ENCODE data around the gene SMCO1. TPM values are rescaled to one million over a fixed set of nuclear protein-coding genes. Genes with fewer than 3 reads are reported as not detected.

Gene SMCO1
- total RNA-seq, 3 donors from 2014 or later (not counting 1 experiment from before 2014, with no cell fraction given) = not detected

- no peak overlapping the region for H3K4me3 ChIP-seq (ENCODE audit: low read length)
- H3K9me3 ChIP-seq (ENCODE audit: control insufficient read depth, insufficient read depth, low read length) = peaks cover 53% of the 10 kb centered on the region
- no peak overlapping the region for H3K27ac ChIP-seq (ENCODE audit: low read length)
- Mint-ChIP-seq H3K27ac (no peak overlapping the region), H3K27me3 (ENCODE audit: low read depth in 2 of 2) (peaks cover 0 to 3% of the 10 kb centered on the region in 2 donors), H3K4me3 (no peak overlapping the region), H3K4me1 (no peaks in the 10 kb centered on the region), H3K36me3 (peaks cover 26% of the 10 kb centered on the region), H3K9me3 (peaks cover 5 to 8% of the 10 kb centered on the region in 2 donors)
- H3K4me1 ChIP-seq (ENCODE audit: control insufficient read depth, insufficient read depth, low read length) = no peaks in the 10 kb centered on the region
- WGBS (ENCODE audit: insufficient coverage) = 100% methylated on average over 2 of the region's 2 CpGs
- intact Hi-C loops (cut with micrococcal nuclease) = no loop called here
- TF ChIP-seq CTCF (IDR thresholded peaks at IDR 0.05) = no peak
- DNase-seq (no peak), ATAC-seq (no peak)
- no peaks in the 10 kb centered on the region for H3K27me3 ChIP-seq (ENCODE audit: control insufficient read depth, insufficient read depth, low read length)
- H3K36me3 ChIP-seq (ENCODE audit: control insufficient read depth, insufficient read depth, low read length) = no peaks in the 10 kb centered on the region
Measured at GRCh38 chr3:196517919-196518318, 2.8 kb upstream of the SMCO1 start.

DNA sequence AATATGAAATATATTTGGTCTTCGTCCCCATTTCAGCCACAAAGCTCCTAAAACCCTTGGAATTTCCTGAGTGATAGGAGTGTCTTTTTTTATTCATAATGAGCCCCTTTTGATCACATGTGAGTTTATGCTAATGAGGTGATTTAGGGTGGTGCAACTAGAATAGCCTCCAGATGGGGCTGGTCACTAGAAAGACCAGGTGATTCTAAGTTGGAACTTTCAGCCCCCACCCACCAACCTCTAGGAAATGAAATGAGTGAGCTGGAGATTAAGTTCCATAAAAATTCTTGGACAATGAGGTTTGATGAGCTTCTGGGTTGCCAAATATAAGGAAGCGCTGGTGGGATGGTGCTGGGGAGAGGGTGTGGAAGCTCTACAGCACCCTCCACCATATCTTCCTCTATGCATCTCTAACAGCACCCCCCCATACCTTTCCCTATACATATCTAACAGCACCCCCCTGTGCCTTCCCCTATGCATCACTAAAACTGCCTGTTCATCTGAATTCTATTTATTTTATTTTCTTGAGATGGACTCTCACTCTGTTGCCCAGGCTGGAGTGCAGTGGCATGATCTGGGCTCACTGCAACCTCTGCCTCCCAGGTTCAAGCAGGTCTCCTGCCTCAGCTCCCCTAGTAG is 2.1 kb upstream of the SMCO1 start:
- H3K27me3 Mint-ChIP-seq (ENCODE audit: low read depth in 2 of 2) = peaks cover 0 to 3% of the 10 kb centered on the region in 2 donors
- TF ChIP-seq CTCF (IDR thresholded peaks at IDR 0.05) = no peak
- H3K4me1 ChIP-seq (ENCODE audit: control insufficient read depth, insufficient read depth, low read length) = no peaks in the 10 kb centered on the region
- H3K4me1 Mint-ChIP-seq = no peaks in the 10 kb centered on the region
- H3K4me3 ChIP-seq (ENCODE audit: low read length) = no peak overlapping the region
- DNase-seq (no peak), ATAC-seq (no peak)
- H3K27me3 ChIP-seq (ENCODE audit: control insufficient read depth, insufficient read depth, low read length) = no peaks in the 10 kb centered on the region
- no CpG with 5 or more reads among the region's 2 CpGs for WGBS (ENCODE audit: insufficient coverage)
- peaks cover 49% of the 10 kb centered on the region for H3K9me3 ChIP-seq (ENCODE audit: control insufficient read depth, insufficient read depth, low read length)
- peaks cover 5 to 8% of the 10 kb centered on the region in 2 donors for H3K9me3 Mint-ChIP-seq
- H3K36me3 ChIP-seq (ENCODE audit: control insufficient read depth, insufficient read depth, low read length) = no peaks in the 10 kb centered on the region
- H3K36me3 Mint-ChIP-seq = peaks cover 26% of the 10 kb centered on the region
- H3K27ac ChIP-seq (ENCODE audit: low read length) = no peak overlapping the region
- H3K4me3 Mint-ChIP-seq = no peak overlapping the region
- intact Hi-C loops (cut with micrococcal nuclease) = no loop called here
- no peak overlapping the region for H3K27ac Mint-ChIP-seq

DNA sequence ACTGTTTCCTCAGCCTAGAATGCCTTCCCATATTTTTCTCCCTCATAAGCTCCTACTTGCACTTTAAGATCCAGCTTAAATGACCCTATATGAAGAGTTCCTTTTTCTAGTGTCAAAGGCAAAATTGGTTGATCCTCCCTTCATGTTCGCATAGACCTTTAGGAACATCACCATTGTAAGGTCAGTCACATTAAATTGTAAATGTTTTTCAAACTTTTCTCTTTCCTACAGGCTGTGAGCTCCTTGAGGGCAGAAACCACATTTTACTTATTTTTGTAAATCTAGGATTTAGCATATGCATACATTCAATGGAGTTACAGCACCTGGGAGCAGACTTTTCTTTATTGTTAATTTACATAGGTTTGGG is 813 bp downstream of the SMCO1 start:
- Histone ChIP-seq H3K27me3 (ENCODE audit: control insufficient read depth, insufficient read depth, low read length) (no peaks in the 10 kb centered on the region), H3K9me3 (ENCODE audit: control insufficient read depth, insufficient read depth, low read length) (peaks cover 23% of the 10 kb centered on the region), H3K36me3 (ENCODE audit: control insufficient read depth, insufficient read depth, low read length) (no peaks in the 10 kb centered on the region), H3K4me1 (ENCODE audit: control insufficient read depth, insufficient read depth, low read length) (no peaks in the 10 kb centered on the region), H3K4me3 (ENCODE audit: low read length) (no peak overlapping the region), H3K27ac (ENCODE audit: low read length) (no peak overlapping the region)
- intact Hi-C loops (cut with micrococcal nuclease) = no loop called here
- ATAC-seq (no peak), DNase-seq (no peak)
- no peak for TF ChIP-seq CTCF (IDR thresholded peaks at IDR 0.05)
- H3K36me3 Mint-ChIP-seq = peaks cover 6% of the 10 kb centered on the region
- no CpG with 5 or more reads among the region's 1 CpG for WGBS (ENCODE audit: insufficient coverage)
- H3K4me1 Mint-ChIP-seq = no peaks in the 10 kb centered on the region
- H3K4me3 Mint-ChIP-seq = no peak overlapping the region
- H3K9me3 Mint-ChIP-seq = no peaks in the 10 kb centered on the region
- peaks cover 5% of the 10 kb centered on the region in 2 donors for H3K27me3 Mint-ChIP-seq (ENCODE audit: low read depth in 2 of 2)
- no peak overlapping the region for H3K27ac Mint-ChIP-seq
